SK-N-SH (cell line): ENCODE results near the gene TRIM29.

Experiments
- MAX ChIP-seq: IDR thresholded peaks from 2 replicates; pipeline ENCODE4 v1.4.0; 2012; ENCODE audit warnings: low read depth
- USF2 ChIP-seq: fragments of 150-350 bp; IDR thresholded peaks from 2 replicates; pipeline ENCODE4 v1.6.1; 2017; ENCODE audit warnings: antibody characterized with exemption, low read length, low read depth, borderline replicate concordance

GRCh38 chr11:120125024-120125423 lies 12.9 kb downstream of the TRIM29 start:
- no peak for TF ChIP-seq USF2
- no peak for TF ChIP-seq MAX
